ENCODE measurements around the gene CXCR6.
A peak's percentile ranks its signal among the peaks of the same experiment; 100 is the strongest.

CXCR6 gene

GRCh38 chr3:45922039-45922326, 21.3 kb upstream of the CXCR6 start:
- no peak for DNase-seq (ENCODE audit: low read depth in 2 of 2)

GRCh38 chr3:45922950-45923590, 20.2 kb upstream of the CXCR6 start:
- DNase-seq (ENCODE audit: low read depth in 2 of 2): no peak

- DNase-seq (ENCODE audit: low read depth in 2 of 2): no peak
Observed at GRCh38 chr3:45923755-45924154, 19.5 kb upstream of the CXCR6 start.

- no peak for DNase-seq (ENCODE audit: low read depth in 2 of 2)
Observed at GRCh38 chr3:45927881-45928280, 15.4 kb upstream of the CXCR6 start.

- peak in 1 of 2 donors; percentile 35 for DNase-seq (ENCODE audit: low read depth in 2 of 2)
Observed at GRCh38 chr3:45929042-45929679, 14.1 kb upstream of the CXCR6 start.

- no peak for DNase-seq (ENCODE audit: low read depth in 2 of 2)
Observed at GRCh38 chr3:45931496-45931895, 11.8 kb upstream of the CXCR6 start.

GRCh38 chr3:45932112-45932511, 11.2 kb upstream of the CXCR6 start:
- DNase-seq (ENCODE audit: low read depth in 2 of 2): no peak

GRCh38 chr3:45933591-45933990, 9.7 kb upstream of the CXCR6 start:
- DNase-seq (ENCODE audit: low read depth in 2 of 2): no peak

GRCh38 chr3:45936261-45936660, 7.0 kb upstream of the CXCR6 start:
- DNase-seq (ENCODE audit: low read depth in 2 of 2): no peak

GRCh38 chr3:45937206-45938042, 5.8 kb upstream of the CXCR6 start:
- no peak for DNase-seq (ENCODE audit: low read depth in 2 of 2)

GRCh38 chr3:45938043-45938435, 5.2 kb upstream of the CXCR6 start:
- DNase-seq (ENCODE audit: low read depth in 2 of 2): no peak

GRCh38 chr3:45938864-45939263, 4.4 kb upstream of the CXCR6 start:
- DNase-seq (ENCODE audit: low read depth in 2 of 2): peak; percentile 68 to 77

GRCh38 chr3:45939341-45939771, 3.9 kb upstream of the CXCR6 start:
- no peak for DNase-seq (ENCODE audit: low read depth in 2 of 2)

GRCh38 chr3:45940004-45940780, 3.1 kb upstream of the CXCR6 start:
- no peak for DNase-seq (ENCODE audit: low read depth in 2 of 2)

- DNase-seq (ENCODE audit: low read depth in 2 of 2): no peak
Observed at GRCh38 chr3:45940781-45941365, 2.4 kb upstream of the CXCR6 start.

GRCh38 chr3:45942051-45942825, 1.0 kb upstream of the CXCR6 start:
- no peak for DNase-seq (ENCODE audit: low read depth in 2 of 2)

- no peak for DNase-seq (ENCODE audit: low read depth in 2 of 2)
Observed at GRCh38 chr3:45944830-45945620, 1.8 kb downstream of the CXCR6 start.

- no peak for DNase-seq (ENCODE audit: low read depth in 2 of 2)
Observed at GRCh38 chr3:45946307-45946706, 3.0 kb downstream of the CXCR6 start.

- DNase-seq (ENCODE audit: low read depth in 2 of 2): no peak
Observed at GRCh38 chr3:45946875-45947274, 3.6 kb downstream of the CXCR6 start.

- DNase-seq (ENCODE audit: low read depth in 2 of 2): no peak
Observed at GRCh38 chr3:45947361-45947760, 4.1 kb downstream of the CXCR6 start.

All from stimulated activated CD8-positive, alpha-beta memory T cell treated with anti-CD3 and anti-CD28 coated beads, Interleukin-7, amount 100 ng/mL, for 1 hour (primary cell).